GM13976 (cell line): ENCODE data around the gene SUPT7L.
A peak's percentile ranks its signal among the peaks of the same experiment; 100 is the strongest.

ENCODE experiments used
- DNase-seq: peaks from one replicate; pipeline ENCODE4 v3.0.0; 2012; ENCODE audit warnings: low spot score
- CTCF ChIP-seq: IDR thresholded peaks from 2 replicates; pipeline ENCODE4 v1.5.1; 2012; ENCODE audit warnings: borderline replicate concordance, mild to moderate bottlenecking; ENCODE audit not compliant: insufficient read depth; ENCODE audit errors: extremely low read depth, missing control alignments, control extremely low read depth
- in situ Hi-C: fragments of 300-500 bp; cut with MboI; formaldehyde crosslinking; loops from one replicate; pipeline ENCODE4 v1.12.0; 2022; ENCODE audit warnings: low sequenced_read_pairs, mixed read lengths, inconsistent platforms; ENCODE audit not compliant: unreplicated experiment

SUPT7L gene

GRCh38 chr2:27663285-27664153 is at the start of gene SUPT7L, which contains the start of gene SLC4A1AP:
TSS of gene SUPT7L (minus strand) at chr2:27663614. CDS start at chr2:27662192, 1,422 bp downstream.
TSS of gene SLC4A1AP (plus strand) at chr2:27663889. CDS start at chr2:27663915, 26 bp downstream.
- in situ Hi-C loops, result no loop called here
- peak; percentile 88 for DNase-seq
- no peak for TF ChIP-seq CTCF

GRCh38 chr2:27713201-27713600 is 49.8 kb upstream of the SUPT7L start:
- no peak for TF ChIP-seq CTCF
- no peak for DNase-seq
- in situ Hi-C loops, result no loop called here

- DNase-seq, result no peak
- in situ Hi-C loops, result no loop called here
- TF ChIP-seq CTCF, result no peak
Observed at GRCh38 chr2:27712522-27712921, 49.1 kb upstream of the SUPT7L start.

- in situ Hi-C loops, result no loop called here
- no peak for TF ChIP-seq CTCF
Observed at GRCh38 chr2:27711804-27712203, 48.4 kb upstream of the SUPT7L start.

GRCh38 chr2:27710640-27711430 is 47.4 kb upstream of the SUPT7L start:
- DNase-seq, result no peak
- no peak for TF ChIP-seq CTCF
- in situ Hi-C loops, result no loop called here

More at GRCh38 chr2:27711804-27712203, 48.4 kb upstream of the SUPT7L start:
- DNase-seq, result no peak

- TF ChIP-seq CTCF, result no peak
- DNase-seq, result no peak
- in situ Hi-C loops, result no loop called here
Observed at GRCh38 chr2:27709960-27710575, 46.7 kb upstream of the SUPT7L start.
